ENCODE data around the gene ZMYND19.
A peak's percentile ranks its signal among the peaks of the same experiment; 100 is the strongest.

ZMYND19 gene

GRCh38 chr9:137590469-137591383, at the start of gene ZMYND19 (continued):
- TF ChIP-seq ZNF488 (tag by site-specific recombination; IDR thresholded peaks at IDR 0.05) = no peak
- no peak for TF ChIP-seq OVOL3 (tag by site-specific recombination; IDR thresholded peaks at IDR 0.05)
- TF ChIP-seq KLF10 (tag by site-specific recombination; IDR thresholded peaks at IDR 0.05) = peak; percentile 96
- TF ChIP-seq SP3 (tag by site-specific recombination; IDR thresholded peaks at IDR 0.05) = peak; percentile 74
- no peak for TF ChIP-seq ZNF580 (tag by site-specific recombination; IDR thresholded peaks at IDR 0.05)
- TF ChIP-seq ZNF707 (tag by site-specific recombination; IDR thresholded peaks at IDR 0.05) = no peak
- TF ChIP-seq REST (tag by site-specific recombination; IDR thresholded peaks at IDR 0.05) = no peak; the same call in 1 of the 2 replicates
- TF ChIP-seq ZNF48 (tag by site-specific recombination; IDR thresholded peaks at IDR 0.05) = no peak
- TF ChIP-seq ZBTB1 (tag by site-specific recombination; IDR thresholded peaks at IDR 0.05) = peak; percentile 57; the same call in 1 of the 2 replicates
- no peak for TF ChIP-seq ZNF571 (tag by site-specific recombination; IDR thresholded peaks at IDR 0.05)
- peak; percentile 86; the same call in 1 of the 2 replicates for TF ChIP-seq KLF17 (tag by site-specific recombination; IDR thresholded peaks at IDR 0.05)
- peak; percentile 65; the same call in 1 of the 2 replicates for TF ChIP-seq ZBTB20 (tag by site-specific recombination; IDR thresholded peaks at IDR 0.05)
- peak; percentile 65 for TF ChIP-seq EGR2 (tag by site-specific recombination; IDR thresholded peaks at IDR 0.05; ENCODE audit: low read depth)
- TF ChIP-seq WT1 (tag by site-specific recombination; IDR thresholded peaks at IDR 0.05) = no peak
- TF ChIP-seq ZNF140 (tag by site-specific recombination; IDR thresholded peaks at IDR 0.05) = no peak
- no peak for TF ChIP-seq ZNF366 (tag by site-specific recombination; conservative IDR thresholded peaks at IDR 0.05)
- TF ChIP-seq ZNF555 (tag by site-specific recombination; conservative IDR thresholded peaks at IDR 0.05) = no peak
- no peak for TF ChIP-seq ZNF404 (tag by site-specific recombination; IDR thresholded peaks at IDR 0.05)
- TF ChIP-seq ZNF18 (tag by site-specific recombination; IDR thresholded peaks at IDR 0.05) = no peak
- 0 out of 2 replicates have a peak, but pooled peaks have one; percentile 28 for TF ChIP-seq ZNF449 (tag by site-specific recombination; IDR thresholded peaks at IDR 0.05)
- TF ChIP-seq ZNF830 (tag by site-specific recombination; IDR thresholded peaks at IDR 0.05; ENCODE audit: low read depth) = no peak
- no peak for TF ChIP-seq ZNF473 (tag by site-specific recombination; IDR thresholded peaks at IDR 0.05)
- no peak for TF ChIP-seq ZNF221 (tag by site-specific recombination; IDR thresholded peaks at IDR 0.05; ENCODE audit: borderline replicate concordance)
- TF ChIP-seq ZBTB26 (tag by site-specific recombination; optimal IDR thresholded peaks at IDR 0.05) = peak; percentile 94
- no peak for TF ChIP-seq ZNF148 (tag by site-specific recombination; IDR thresholded peaks at IDR 0.05; ENCODE audit: borderline replicate concordance)

All from HEK293 (cell line).